Neural cell (in vitro differentiated cells): ENCODE measurements around the gene PANX2.

Source experiments
- EP300 ChIP-seq: fragments of 450-650 bp; conservative IDR thresholded peaks from 2 replicates; pipeline ENCODE4 v1.6.1; 2014; ENCODE audit warnings: antibody characterized with exemption, mild to moderate bottlenecking, moderate library complexity; ENCODE audit not compliant: poor library complexity, severe bottlenecking
- EZH2 ChIP-seq: fragments of 200-600, 300-800 bp; shearing (Covaris generic), sonication (generic); IDR thresholded peaks from 2 replicates; pipeline ENCODE4 v1.6.1; 2014; ENCODE audit warnings: antibody characterized with exemption, low read length, borderline replicate concordance, mild to moderate bottlenecking; ENCODE audit not compliant: insufficient read depth, poor library complexity, severe bottlenecking
- MXI1 ChIP-seq: fragments of 450-650 bp; conservative IDR thresholded peaks from 2 replicates; pipeline ENCODE4 v1.6.1; 2014; ENCODE audit warnings: antibody characterized with exemption, mild to moderate bottlenecking; ENCODE audit not compliant: poor library complexity, severe bottlenecking
- POLR2AphosphoS5 ChIP-seq: IDR thresholded peaks from 2 replicates; pipeline ENCODE4 v1.6.1; 2012
- RAD21 ChIP-seq: fragments of 450-650 bp; conservative IDR thresholded peaks from 2 replicates; pipeline ENCODE4 v1.6.1; 2014; ENCODE audit warnings: antibody characterized with exemption, mild to moderate bottlenecking, moderate library complexity
- SMC3 ChIP-seq: fragments of 450-650 bp; conservative IDR thresholded peaks from 2 replicates; pipeline ENCODE4 v1.6.1; 2014; ENCODE audit warnings: antibody characterized with exemption, mild to moderate bottlenecking, moderate library complexity; ENCODE audit not compliant: poor library complexity
- TAF1 ChIP-seq: IDR thresholded peaks from 2 replicates; pipeline ENCODE4 v1.6.1; 2012; ENCODE audit warnings: low read depth
- TF ChIP-seq, protein P1 (sequence below): IDR thresholded peaks from 2 replicates; pipeline ENCODE4 v1.6.1; 2012; ENCODE audit warnings: borderline replicate concordance
- TF ChIP-seq, protein P2 (sequence below): fragments of 450-650 bp; IDR thresholded peaks from 2 replicates; pipeline ENCODE4 v1.5.1; 2014; ENCODE audit warnings: antibody characterized with exemption, mild to moderate bottlenecking, moderate library complexity; ENCODE audit not compliant: poor library complexity, severe bottlenecking

DNA sequence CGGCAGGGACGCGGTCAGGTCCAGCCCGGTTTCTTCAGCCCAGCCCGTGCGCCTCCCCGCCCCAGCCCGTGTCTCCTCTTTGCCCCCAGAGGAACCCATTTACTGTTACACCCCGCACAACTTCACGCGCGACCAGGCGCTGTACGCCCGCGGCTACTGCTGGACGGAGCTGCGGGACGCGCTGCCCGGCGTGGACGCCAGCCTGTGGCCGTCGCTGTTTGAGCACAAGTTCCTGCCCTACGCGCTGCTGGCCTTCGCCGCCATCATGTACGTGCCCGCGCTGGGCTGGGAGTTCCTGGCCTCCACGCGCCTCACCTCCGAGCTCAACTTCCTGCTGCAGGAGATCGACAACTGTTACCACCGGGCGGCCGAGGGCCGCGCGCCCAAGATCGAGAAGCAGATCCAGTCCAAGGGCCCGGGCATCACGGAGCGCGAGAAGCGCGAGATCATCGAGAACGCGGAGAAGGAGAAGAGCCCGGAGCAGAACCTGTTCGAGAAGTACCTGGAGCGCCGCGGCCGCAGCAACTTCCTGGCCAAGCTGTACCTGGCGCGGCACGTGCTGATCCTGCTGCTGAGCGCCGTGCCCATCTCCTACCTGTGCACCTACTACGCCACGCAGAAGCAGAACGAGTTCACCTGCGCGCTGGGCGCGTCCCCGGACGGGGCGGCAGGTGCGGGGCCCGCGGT lies 6.5 kb downstream of the PANX2 start:
- no peak for TF ChIP-seq TAF1
- TF ChIP-seq POLR2AphosphoS5: no peak
- TF ChIP-seq, protein P1, sequence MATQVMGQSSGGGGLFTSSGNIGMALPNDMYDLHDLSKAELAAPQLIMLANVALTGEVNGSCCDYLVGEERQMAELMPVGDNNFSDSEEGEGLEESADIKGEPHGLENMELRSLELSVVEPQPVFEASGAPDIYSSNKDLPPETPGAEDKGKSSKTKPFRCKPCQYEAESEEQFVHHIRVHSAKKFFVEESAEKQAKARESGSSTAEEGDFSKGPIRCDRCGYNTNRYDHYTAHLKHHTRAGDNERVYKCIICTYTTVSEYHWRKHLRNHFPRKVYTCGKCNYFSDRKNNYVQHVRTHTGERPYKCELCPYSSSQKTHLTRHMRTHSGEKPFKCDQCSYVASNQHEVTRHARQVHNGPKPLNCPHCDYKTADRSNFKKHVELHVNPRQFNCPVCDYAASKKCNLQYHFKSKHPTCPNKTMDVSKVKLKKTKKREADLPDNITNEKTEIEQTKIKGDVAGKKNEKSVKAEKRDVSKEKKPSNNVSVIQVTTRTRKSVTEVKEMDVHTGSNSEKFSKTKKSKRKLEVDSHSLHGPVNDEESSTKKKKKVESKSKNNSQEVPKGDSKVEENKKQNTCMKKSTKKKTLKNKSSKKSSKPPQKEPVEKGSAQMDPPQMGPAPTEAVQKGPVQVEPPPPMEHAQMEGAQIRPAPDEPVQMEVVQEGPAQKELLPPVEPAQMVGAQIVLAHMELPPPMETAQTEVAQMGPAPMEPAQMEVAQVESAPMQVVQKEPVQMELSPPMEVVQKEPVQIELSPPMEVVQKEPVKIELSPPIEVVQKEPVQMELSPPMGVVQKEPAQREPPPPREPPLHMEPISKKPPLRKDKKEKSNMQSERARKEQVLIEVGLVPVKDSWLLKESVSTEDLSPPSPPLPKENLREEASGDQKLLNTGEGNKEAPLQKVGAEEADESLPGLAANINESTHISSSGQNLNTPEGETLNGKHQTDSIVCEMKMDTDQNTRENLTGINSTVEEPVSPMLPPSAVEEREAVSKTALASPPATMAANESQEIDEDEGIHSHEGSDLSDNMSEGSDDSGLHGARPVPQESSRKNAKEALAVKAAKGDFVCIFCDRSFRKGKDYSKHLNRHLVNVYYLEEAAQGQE: no peak
- TF ChIP-seq, protein P2, sequence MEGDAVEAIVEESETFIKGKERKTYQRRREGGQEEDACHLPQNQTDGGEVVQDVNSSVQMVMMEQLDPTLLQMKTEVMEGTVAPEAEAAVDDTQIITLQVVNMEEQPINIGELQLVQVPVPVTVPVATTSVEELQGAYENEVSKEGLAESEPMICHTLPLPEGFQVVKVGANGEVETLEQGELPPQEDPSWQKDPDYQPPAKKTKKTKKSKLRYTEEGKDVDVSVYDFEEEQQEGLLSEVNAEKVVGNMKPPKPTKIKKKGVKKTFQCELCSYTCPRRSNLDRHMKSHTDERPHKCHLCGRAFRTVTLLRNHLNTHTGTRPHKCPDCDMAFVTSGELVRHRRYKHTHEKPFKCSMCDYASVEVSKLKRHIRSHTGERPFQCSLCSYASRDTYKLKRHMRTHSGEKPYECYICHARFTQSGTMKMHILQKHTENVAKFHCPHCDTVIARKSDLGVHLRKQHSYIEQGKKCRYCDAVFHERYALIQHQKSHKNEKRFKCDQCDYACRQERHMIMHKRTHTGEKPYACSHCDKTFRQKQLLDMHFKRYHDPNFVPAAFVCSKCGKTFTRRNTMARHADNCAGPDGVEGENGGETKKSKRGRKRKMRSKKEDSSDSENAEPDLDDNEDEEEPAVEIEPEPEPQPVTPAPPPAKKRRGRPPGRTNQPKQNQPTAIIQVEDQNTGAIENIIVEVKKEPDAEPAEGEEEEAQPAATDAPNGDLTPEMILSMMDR: no peak
- no peak for TF ChIP-seq MXI1
- TF ChIP-seq RAD21: no peak
- no peak for TF ChIP-seq SMC3
- TF ChIP-seq EZH2: no peak
- no peak for TF ChIP-seq EP300
